GM12878 (cell line): ENCODE results near the gene RPGRIP1. TPM values are rescaled to one million over a fixed set of nuclear protein-coding genes. Genes with fewer than 3 reads are reported as not detected.

Experiments
- ATAC-seq: fragments of 200-7000 bp; cut with Tn5 transposase; 3 replicates; pipeline ENCODE4 v1.9.1; 2020; ENCODE audit warnings: mild to moderate bottlenecking, moderate library complexity
- BruUV-seq: library from RNA; stranded (reverse); fragments of 400-500 nt; replicated peaks from 2 replicates; lab custom pipeline; 2021; lab: Mats Ljungman, UMichigan
- CTCF ChIA-PET: fragments of 300-600 bp; sonication (Branson Sonifier 250); formaldehyde crosslinking; extraction: SDS; loops from one replicate; lab custom pipeline; 2021; ENCODE audit warnings: inconsistent platforms; lab: Yijun Ruan, JAX
- POLR2A ChIA-PET: fragments of 350-600 bp; formaldehyde crosslinking; extraction: SDS; loops from one replicate; lab custom pipeline; 2021; ENCODE audit warnings: inconsistent platforms; lab: Charles Lee
- RAD21 ChIA-PET: fragments of 300-600 bp; sonication (Branson Sonifier 250); formaldehyde crosslinking; loops from one replicate; lab custom pipeline; 2023; ENCODE audit warnings: antibody characterized with exemption; ENCODE audit not compliant: unreplicated experiment; lab: Charles Lee
- SMC1A ChIA-PET: fragments of 300-600 bp; sonication (Branson Sonifier 250); formaldehyde crosslinking; loops from one replicate; lab custom pipeline; 2023; ENCODE audit not compliant: unreplicated experiment, uncharacterized antibody; lab: Charles Lee
- DNase-seq: peaks from one replicate; pipeline ENCODE4 v3.0.0-alpha.2; 2011; ENCODE audit warnings: low read depth, low spot score
- FAIRE-seq: peaks from 3 replicates; lab custom pipeline; 2011; peaks lifted over from hg19 to GRCh38; lab: Jason Lieb, UNC
- H2AFZ ChIP-seq: 2 replicates; pipeline ENCODE4 v1.6.0; 2011; ENCODE audit warnings: low read depth, low read length, control low read depth; ENCODE audit not compliant: control insufficient read depth
- H3K27ac ChIP-seq: 2 replicates; pipeline ENCODE4 v1.5.1; 2011; ENCODE audit warnings: control low read depth; ENCODE audit not compliant: control insufficient read depth, insufficient read depth
- H3K27me3 ChIP-seq, 2 experiments: replicated peaks in 1 of 2; 2 replicates each; pipeline versions ENCODE4 v1.6.0 to v1.6.1; 2011; ENCODE audit warnings: low read length in 1 of 2; ENCODE audit not compliant: control insufficient read depth in 2 of 2, insufficient read depth in 2 of 2
- H3K36me3 ChIP-seq, 2 experiments: 2 replicates each; pipeline ENCODE4 v1.5.1; 2011; ENCODE audit warnings: low read length in 1 of 2; ENCODE audit not compliant: control insufficient read depth in 2 of 2, insufficient read depth in 2 of 2
- H3K4me1 ChIP-seq: 2 replicates; pipeline ENCODE4 v1.6.1; 2011; ENCODE audit warnings: mild to moderate bottlenecking, low read length, moderate library complexity, mixed read lengths; ENCODE audit not compliant: control insufficient read depth, insufficient read depth
- H3K4me2 ChIP-seq: 2 replicates; pipeline ENCODE4 v1.6.0; 2011; ENCODE audit warnings: control low read depth; ENCODE audit not compliant: control insufficient read depth, insufficient read depth
- H3K4me3 ChIP-seq: fragments of 200-600 bp; sonication (generic); 2 replicates; pipeline ENCODE4 v1.5.1; 2016
- H3K79me2 ChIP-seq: 2 replicates; pipeline ENCODE4 v1.6.0; 2011; ENCODE audit warnings: low read length; ENCODE audit not compliant: control insufficient read depth, insufficient read depth
- H3K9ac ChIP-seq: 2 replicates; pipeline ENCODE4 v1.8.0; 2011; ENCODE audit warnings: low read length, control low read depth, mixed read lengths; ENCODE audit not compliant: control insufficient read depth, insufficient read depth
- H3K9me3 ChIP-seq: replicated peaks from 3 replicates; pipeline ENCODE4 v1.5.1; 2011; ENCODE audit warnings: mild to moderate bottlenecking, low read length; ENCODE audit not compliant: control insufficient read depth, insufficient read depth
- H4K20me1 ChIP-seq: 2 replicates; pipeline ENCODE4 v1.6.0; 2011; ENCODE audit not compliant: control insufficient read depth, insufficient read depth
- BCL11A ChIP-seq: IDR thresholded peaks from 2 replicates; pipeline ENCODE4 v1.6.1; 2011; ENCODE audit warnings: low read depth, low read length
- CTCF ChIP-seq, 3 experiments: IDR thresholded peaks in 2 of 3; conservative IDR thresholded peaks in 1 of 3; 2 replicates each; pipeline ENCODE4 v1.5.1; 2011; ENCODE audit warnings: low read depth in 3 of 3, low read length in 3 of 3, mild to moderate bottlenecking in 3 of 3, control low read depth in 2 of 3, moderate library complexity in 2 of 3, inconsistent platforms in 1 of 3, mixed read lengths in 1 of 3; ENCODE audit not compliant: control insufficient read depth in 2 of 3, insufficient read depth in 1 of 3; ENCODE audit errors: extremely low read depth in 1 of 3
- RAD21 ChIP-seq: IDR thresholded peaks from 2 replicates; pipeline ENCODE4 v1.6.1; 2011; ENCODE audit warnings: mild to moderate bottlenecking, low read depth, low read length, moderate library complexity; ENCODE audit not compliant: insufficient read depth
- WGBS: methylation state at CpG from one replicate; pipeline ENCODE4 v1.1.6; 2016; ENCODE audit warnings: low lambda C conversion rate; ENCODE audit not compliant: insufficient replicate concordance, insufficient coverage; ENCODE audit errors: missing lambda C conversion rate; 5-methylcytosine and 5-hydroxymethylcytosine counted together
- in situ Hi-C: fragments of 300-500 bp; cut with MboI; formaldehyde crosslinking; loops from 9 replicates; pipeline ENCODE4 v1.14.3; 2018; ENCODE audit warnings: mixed read lengths
- intact Hi-C: fragments of 100-400 bp; cut with micrococcal nuclease; formaldehyde crosslinking; loops from one replicate; pipeline ENCODE4 v1.14.2; 2022; ENCODE audit not compliant: unreplicated experiment
- polyA plus RNA-seq, 11 experiments: library from polyadenylated mRNA; depleted of rRNA in 4 of 11; unstranded in 6 of 11; stranded (reverse) in 5 of 11; fragments of >200 nt; fragmentation: Nextera tagmentation in 4 of 11; fragmentation: Illumina TruSeq in 1 of 11; extraction: Ambion mirVana in 4 of 11; extraction: Trizol in 1 of 11; gene quantifications; 1 replicate in 1 of 11; 2 replicates in 10 of 11; pipeline versions ENCODE4 v1.2.1 to v1.2.3, GENCODE V29; 2011 to 2016; ENCODE audit warnings: inconsistent platforms in 2 of 11, missing spikeins in 2 of 11, low read depth in 1 of 11
- total RNA-seq, 4 experiments: library from RNA; depleted of rRNA in 3 of 4; stranded (reverse); fragments of >200 nt in 3 of 4; fragmentation: Illumina TruSeq in 1 of 4; extraction: Trizol in 1 of 4; gene quantifications; 2 replicates each; pipeline versions ENCODE4 v1.2.1 to v1.2.3, GENCODE V29; 2013 to 2021

Gene RPGRIP1
- total and polyA plus RNA-seq, 10 of the 15 experiments (the other 5 are each of a cell fraction or from before 2014, with no cell fraction given) = 0.07 to 1.1 (median 0.30) TPM; not detected in 1

GRCh38 chr14:21233457-21234076 is 46.3 kb upstream of the RPGRIP1 start:
- 67% methylated on average over 8 of the region's 8 CpGs for WGBS
- ChIA-PET CTCF (no interaction called here), POLR2A (interaction anchor here (0.5 to 1.3 kb wide), 2 partner anchors 31 to 73 kb away, joined by 3 read pairs; no protein-coding TSS in a partner anchor), RAD21 (no interaction called here), SMC1A (interaction anchor here (0.5 to 1.7 kb wide), 2 partner anchors 9 to 219 kb away, joined by 3 to 4 read pairs; no protein-coding TSS in a partner anchor)
- DNase-seq (no peak), FAIRE-seq (no peak), ATAC-seq (peak; percentile 57)
- no peaks in the 10 kb centered on the region for H3K27me3 ChIP-seq
- H2AFZ ChIP-seq = no peak overlapping the region
- BruUV-seq = no TSS peak
- peaks cover 9 to 63% of the 10 kb centered on the region in 2 experiments for H3K36me3 ChIP-seq
- in situ Hi-C loops (no loop called here), intact Hi-C loops (no loop called here)
- H3K27ac ChIP-seq = no peak overlapping the region
- H3K4me1 ChIP-seq = peaks cover 9% of the 10 kb centered on the region; the same call in 1 of the 2 replicates
- no peaks in the 10 kb centered on the region for H3K9me3 ChIP-seq
- peaks cover 79% of the 10 kb centered on the region for H3K79me2 ChIP-seq
- no peak overlapping the region for H3K9ac ChIP-seq
- peaks cover 10% of the 10 kb centered on the region for H4K20me1 ChIP-seq
- TF ChIP-seq BCL11A = no peak
- TF ChIP-seq CTCF (IDR thresholded peaks at IDR 0.05 in 2 of 3, conservative IDR thresholded peaks at IDR 0.05 in 1 of 3; ENCODE audit: control insufficient read depth in 2 of 3, extremely low read depth in 1 of 3, insufficient read depth in 1 of 3, low read depth in 3 of 3, low read length in 3 of 3) = peak in 2 of 3 experiments; percentile 13 to 24; a peak in 1 of 6 replicates
- 0 out of 2 replicates have a peak, but pooled peaks have one; percentile 21 for TF ChIP-seq RAD21
- no peak overlapping the region for H3K4me2 ChIP-seq
- H3K4me3 ChIP-seq = no peak overlapping the region
